H1 (cell line): Measurements from ENCODE around the gene MEIS2. TPM values are rescaled to one million over a fixed set of nuclear protein-coding genes. Genes with fewer than 3 reads are reported as not detected.

Source experiments
- CTCF ChIA-PET: fragments of 300-600 bp; sonication (Branson Sonifier 250); formaldehyde crosslinking; loops from one replicate; lab custom pipeline; 2021; ENCODE audit not compliant: partially characterized antibody; lab: Charles Lee
- POLR2A ChIA-PET: fragments of 300-600 bp; sonication (Branson Sonifier 250); formaldehyde crosslinking; loops from one replicate; lab custom pipeline; 2021; ENCODE audit warnings: inconsistent platforms; ENCODE audit not compliant: partially characterized antibody; lab: Charles Lee
- DNase-seq, 2 experiments: peaks; one replicate each; pipeline versions ENCODE4 v3.0.0 to v3.0.0-alpha.2; 2010 to 2022; ENCODE audit warnings: low spot score in 2 of 2, low read depth in 1 of 2, mixed read lengths in 1 of 2
- FAIRE-seq: peaks from 2 replicates; lab custom pipeline; 2011; peaks lifted over from hg19 to GRCh38; lab: Jason Lieb, UNC
- H2AFZ ChIP-seq: 2 replicates; pipeline ENCODE4 v1.8.1; 2012; ENCODE audit warnings: low read length, inconsistent platforms
- H2AK5ac ChIP-seq: 2 replicates; pipeline ENCODE4 v1.6.1; 2013; ENCODE audit warnings: low read depth, low read length
- H2BK120ac ChIP-seq: replicated peaks from 2 replicates; pipeline ENCODE3; 2013; ENCODE audit warnings: low read depth, low read length, inconsistent platforms
- H2BK12ac ChIP-seq: 2 replicates; pipeline ENCODE4 v1.6.1; 2013; ENCODE audit warnings: low read depth, low read length
- H2BK15ac ChIP-seq: 2 replicates; pipeline ENCODE4 v1.6.1; 2013; ENCODE audit warnings: low read length
- H2BK20ac ChIP-seq: 2 replicates; pipeline ENCODE4 v1.6.1; 2013; ENCODE audit warnings: low read length
- H2BK5ac ChIP-seq: 2 replicates; pipeline ENCODE4 v1.6.1; 2013; ENCODE audit warnings: low read depth, low read length
- H3K14ac ChIP-seq: 2 replicates; pipeline ENCODE4 v1.6.1; 2013; ENCODE audit warnings: inconsistent platforms; ENCODE audit not compliant: insufficient read length
- H3K18ac ChIP-seq: 2 replicates; pipeline ENCODE4 v1.6.1; 2013; ENCODE audit warnings: low read length; ENCODE audit errors: extremely low read depth
- H3K23ac ChIP-seq: 2 replicates; pipeline ENCODE4 v1.6.1; 2013; ENCODE audit warnings: inconsistent platforms; ENCODE audit not compliant: insufficient read length
- H3K23me2 ChIP-seq: 2 replicates; pipeline ENCODE4 v1.6.1; 2013; ENCODE audit warnings: low read depth, low read length
- H3K27ac ChIP-seq: 2 replicates; pipeline ENCODE4 v1.6.1; 2011; ENCODE audit warnings: low read depth, low read length, inconsistent platforms
- H3K27me3 ChIP-seq, 4 experiments: replicated peaks in 1 of 4; 1 replicate in 1 of 4; 2 replicates in 3 of 4; pipeline versions ENCODE4 v1.6.1 to v1.8.1; 2011 to 2013; ENCODE audit warnings: low read length in 3 of 4, mild to moderate bottlenecking in 3 of 4, inconsistent platforms in 2 of 4, mixed read lengths in 2 of 4, moderate library complexity in 1 of 4; ENCODE audit not compliant: control insufficient read depth in 3 of 4, insufficient read depth in 3 of 4; ENCODE audit errors: extremely low read depth in 1 of 4
- H3K36me3 ChIP-seq, 4 experiments: 2 replicates each; pipeline versions ENCODE4 v1.6.1 to v1.8.1; 2011 to 2013; ENCODE audit warnings: mild to moderate bottlenecking in 4 of 4, low read length in 3 of 4, moderate library complexity in 2 of 4, control low read depth in 1 of 4, inconsistent platforms in 1 of 4; ENCODE audit not compliant: insufficient read depth in 4 of 4, control insufficient read depth in 2 of 4
- H3K4ac ChIP-seq: replicated peaks from 2 replicates; pipeline ENCODE3; 2013; ENCODE audit warnings: low read length, low read depth, mixed read lengths, inconsistent platforms; ENCODE audit not compliant: insufficient read length
- H3K4me1 ChIP-seq, 4 experiments: replicated peaks in 1 of 4; 1 replicate in 1 of 4; 2 replicates in 3 of 4; pipeline versions ENCODE4 v1.6.1 to v1.8.1; 2011 to 2013; ENCODE audit warnings: low read length in 3 of 4, inconsistent platforms in 2 of 4, mixed read lengths in 1 of 4; ENCODE audit not compliant: insufficient read depth in 4 of 4, control insufficient read depth in 3 of 4
- H3K4me2 ChIP-seq, 2 experiments: 2 replicates each; pipeline versions ENCODE4 v1.6.1 to v1.8.1; 2011 to 2013; ENCODE audit warnings: low read depth in 2 of 2, low read length in 2 of 2, control low read depth in 1 of 2, inconsistent platforms in 1 of 2, mild to moderate bottlenecking in 1 of 2; ENCODE audit not compliant: insufficient read depth in 1 of 2
- H3K4me3 ChIP-seq, 4 experiments: fragments of 200-600, 300-600 bp in 1 of 4; sonication (generic), shearing (Covaris generic), sonication (Bioruptor Twin) in 1 of 4; 2 replicates each; pipeline versions ENCODE4 v1.5.1 to v1.8.1; 2011 to 2016; ENCODE audit warnings: low read length in 4 of 4, low read depth in 3 of 4, control low read depth in 2 of 4, inconsistent platforms in 2 of 4, mild to moderate bottlenecking in 2 of 4, mixed read lengths in 1 of 4, moderate library complexity in 1 of 4; ENCODE audit not compliant: insufficient read depth in 2 of 4; ENCODE audit errors: extremely low read depth in 1 of 4
- H3K56ac ChIP-seq: replicated peaks from 2 replicates; pipeline ENCODE3; 2013; ENCODE audit warnings: low read depth, mild to moderate bottlenecking, mixed read lengths, low read length, inconsistent platforms; ENCODE audit not compliant: insufficient read length
- H3K79me1 ChIP-seq: 2 replicates; pipeline ENCODE4 v1.6.1; 2013; ENCODE audit warnings: low read depth, low read length, control low read depth
- H3K79me2 ChIP-seq, 2 experiments: 2 replicates each; pipeline versions ENCODE4 v1.6.1 to v1.8.1; 2012 to 2013; ENCODE audit warnings: low read length in 2 of 2, mild to moderate bottlenecking in 2 of 2, inconsistent platforms in 1 of 2; ENCODE audit not compliant: insufficient read depth in 2 of 2, control insufficient read depth in 1 of 2
- H3K9ac ChIP-seq, 4 experiments: replicated peaks in 1 of 4; 1 replicate in 1 of 4; 2 replicates in 3 of 4; pipeline versions ENCODE4 v1.6.1 to v1.8.1; 2011 to 2013; ENCODE audit warnings: low read depth in 3 of 4, low read length in 3 of 4, control low read depth in 2 of 4, mild to moderate bottlenecking in 2 of 4, moderate library complexity in 2 of 4, inconsistent platforms in 1 of 4; ENCODE audit errors: extremely low read depth in 1 of 4
- H3K9me3 ChIP-seq, 2 experiments: 2 replicates each; pipeline versions ENCODE4 v1.6.1 to v1.8.1; 2012 to 2013; ENCODE audit warnings: mild to moderate bottlenecking in 2 of 2, moderate library complexity in 2 of 2, control low read depth in 1 of 2, inconsistent platforms in 1 of 2, low read depth in 1 of 2, low read length in 1 of 2, mixed read lengths in 1 of 2; ENCODE audit not compliant: insufficient read depth in 2 of 2
- H4K20me1 ChIP-seq, 2 experiments: replicated peaks in 1 of 2; 2 replicates each; pipeline versions ENCODE3 to v1.8.1; 2011 to 2013; ENCODE audit warnings: inconsistent platforms in 2 of 2, low read length in 2 of 2, mild to moderate bottlenecking in 1 of 2; ENCODE audit not compliant: insufficient read depth in 2 of 2, control insufficient read depth in 1 of 2
- H4K5ac ChIP-seq: 2 replicates; pipeline ENCODE4 v1.6.1; 2013; ENCODE audit warnings: low read length, low read depth, mixed read lengths, inconsistent platforms; ENCODE audit not compliant: insufficient read length
- H4K8ac ChIP-seq: 2 replicates; pipeline ENCODE4 v1.8.0; 2013; ENCODE audit warnings: mild to moderate bottlenecking, moderate library complexity, low read length, inconsistent platforms; ENCODE audit not compliant: insufficient read depth; ENCODE audit errors: extremely low read depth
- H4K91ac ChIP-seq: replicated peaks from 2 replicates; pipeline ENCODE3; 2013; ENCODE audit warnings: low read length, mixed read lengths, inconsistent platforms; ENCODE audit not compliant: insufficient read length
- BACH1 ChIP-seq: IDR thresholded peaks from 2 replicates; pipeline ENCODE4 v1.6.1; 2012; ENCODE audit warnings: low read length, improper control_type of control experiment
- CBX8 ChIP-seq: fragments of 300-800, 300-1000 bp; sonication (generic); IDR thresholded peaks from 2 replicates; pipeline ENCODE4 v1.7.1; 2016; ENCODE audit warnings: low read depth, low read length, borderline replicate concordance
- CREB1 ChIP-seq: IDR thresholded peaks from 2 replicates; pipeline ENCODE4 v1.6.1; 2012; ENCODE audit warnings: inconsistent platforms
- CTBP2 ChIP-seq: IDR thresholded peaks from 2 replicates; pipeline ENCODE4 v1.7.0; 2011; ENCODE audit warnings: borderline replicate concordance, mild to moderate bottlenecking, moderate library complexity, mixed read lengths, low read length; ENCODE audit not compliant: insufficient read depth, insufficient read length
- JUND ChIP-seq: IDR thresholded peaks from 2 replicates; pipeline ENCODE4 v1.6.1; 2011; ENCODE audit warnings: mild to moderate bottlenecking, improper control_type of control experiment, low read length
- KDM5A ChIP-seq: fragments of 200-600 bp; IDR thresholded peaks from 2 replicates; pipeline ENCODE4 v1.7.1; 2012; ENCODE audit warnings: mild to moderate bottlenecking, low read length, inconsistent platforms, mixed read lengths
- NRF1 ChIP-seq: IDR thresholded peaks from 2 replicates; pipeline ENCODE4 v1.6.1; 2011; ENCODE audit warnings: mild to moderate bottlenecking, low read depth, low read length, improper control_type of control experiment
- PHF8 ChIP-seq: fragments of 200-600 bp; sonication (generic); conservative IDR thresholded peaks from 2 replicates; pipeline ENCODE4 v1.7.1; 2012; ENCODE audit warnings: low read depth, mild to moderate bottlenecking, inconsistent platforms, low read length, moderate library complexity
- RNF2 ChIP-seq: fragments of 200-900, 300-1000 bp; sonication (generic); IDR thresholded peaks from 2 replicates; pipeline ENCODE4 v1.7.1; 2016; ENCODE audit warnings: borderline replicate concordance, low read depth, mild to moderate bottlenecking, antibody characterized with exemption, low read length; ENCODE audit not compliant: poor library complexity, severe bottlenecking; ENCODE audit errors: missing control alignments
- TAF7 ChIP-seq: optimal IDR thresholded peaks from 2 replicates; pipeline ENCODE3; 2011; ENCODE audit warnings: low read depth, mild to moderate bottlenecking, inconsistent platforms, low read length, moderate library complexity, borderline replicate concordance
- TEAD4 ChIP-seq: IDR thresholded peaks from 2 replicates; pipeline ENCODE4 v1.6.1; 2012; ENCODE audit warnings: low read depth, low read length, inconsistent platforms, mixed read lengths
- USF2 ChIP-seq: IDR thresholded peaks from 2 replicates; pipeline ENCODE4 v1.6.1; 2011; ENCODE audit warnings: low read length, improper control_type of control experiment
- WGBS, 2 experiments: shearing (Covaris generic) in 1 of 2; methylation state at CpG; one replicate each; pipeline versions ENCODE4 v1.1.6 to v1.1.7; 2013 to 2015; ENCODE audit warnings: low lambda C conversion rate in 2 of 2, mixed read lengths in 2 of 2, inconsistent platforms in 1 of 2, low coverage in 1 of 2, missing lambda C conversion rate in 1 of 2; ENCODE audit not compliant: insufficient replicate concordance in 2 of 2, insufficient coverage in 1 of 2, insufficient read length in 1 of 2; ENCODE audit errors: extremely low coverage in 1 of 2, missing lambda C conversion rate in 1 of 2; 5-methylcytosine and 5-hydroxymethylcytosine counted together
- polyA plus RNA-seq, 7 experiments: library from polyadenylated mRNA; depleted of rRNA in 3 of 7; stranded (reverse) in 5 of 7; unstranded in 2 of 7; fragments of >200 nt in 5 of 7; fragments of 200-250 nt in 2 of 7; gene quantifications; 1 replicate in 5 of 7; 2 replicates in 1 of 7; 4 replicates in 1 of 7; pipeline versions ENCODE4 v1.2.1 to v1.2.3, GENCODE V29; 2011 to 2013; ENCODE audit warnings: missing spikeins in 2 of 7, mixed read lengths in 2 of 7
- total RNA-seq: library from RNA; stranded (reverse); fragmentation: NEBNext Ultra II Directional; extraction: Animal tissue kit (Norgen Biotek cat#: 25700); gene quantifications from 2 replicates; pipeline ENCODE4 v1.2.1, GENCODE V29; 2021

The MEIS2 gene
- total and polyA plus RNA-seq, 2 of the 8 experiments (the other 6 are each of a cell fraction or from before 2014, with no cell fraction given): 0.22 to 1.2 TPM

DNA sequence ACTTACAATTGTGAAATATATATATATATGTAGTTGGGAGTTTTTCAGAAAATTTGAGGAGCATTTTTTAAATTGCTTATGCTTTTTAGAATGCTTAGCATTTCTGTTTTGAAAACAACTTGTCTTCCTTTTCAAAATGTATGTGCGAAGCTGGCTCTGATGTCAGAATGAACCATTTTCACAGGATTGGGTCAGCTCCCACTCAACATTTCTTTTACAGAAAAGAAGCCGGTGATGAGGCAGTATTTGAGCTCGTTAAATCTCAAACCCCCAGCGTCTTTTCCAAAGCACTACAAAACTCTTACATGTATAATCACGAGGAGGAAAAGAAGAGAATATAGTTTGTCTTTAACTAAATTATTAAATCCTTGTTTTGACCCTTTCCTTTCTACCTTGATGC, 225.4 kb downstream of the MEIS2 start:
- no peak overlapping the region for H3K56ac ChIP-seq
- no peak overlapping the region for H2BK12ac ChIP-seq
- peaks cover 9% of the 10 kb centered on the region for H3K23me2 ChIP-seq
- H4K91ac ChIP-seq: no peak overlapping the region
- no peak overlapping the region for H3K9ac ChIP-seq
- POLR2A ChIA-PET: no interaction called here
- no peaks in the 10 kb centered on the region for H3K36me3 ChIP-seq
- FAIRE-seq (no peak), DNase-seq (no peak)
- H2BK15ac ChIP-seq: no peak overlapping the region
- 82% methylated on average over 5 of the region's 5 CpGs; no CpG with 5 or more reads in 1 of the 2 experiments for WGBS, 2 experiments
- H4K20me1 ChIP-seq: peaks cover 0 to 4% of the 10 kb centered on the region in 2 experiments
- H2AFZ ChIP-seq: no peak overlapping the region
- CTCF ChIA-PET: interaction anchor here (0.6 to 2.2 kb wide), 4 partner anchors 67 to 305 kb away, joined by 3 to 4 read pairs (median 4); no protein-coding TSS in a partner anchor
- no peak overlapping the region for H3K4me3 ChIP-seq
- no peak overlapping the region for H3K18ac ChIP-seq
- no peaks in the 10 kb centered on the region for H3K79me2 ChIP-seq
- no peak overlapping the region for H2AK5ac ChIP-seq
- H3K79me1 ChIP-seq: no peaks in the 10 kb centered on the region
- H3K4ac ChIP-seq: no peak overlapping the region
- no peak overlapping the region for H3K23ac ChIP-seq
- no peak overlapping the region for H4K8ac ChIP-seq
- peaks cover 11 to 31% (median 25%) of the 10 kb centered on the region in 4 experiments for H3K27me3 ChIP-seq
- no peak overlapping the region for H2BK5ac ChIP-seq
- H3K4me2 ChIP-seq: no peak overlapping the region
- no peak overlapping the region for H3K27ac ChIP-seq
- H3K9me3 ChIP-seq: no peaks in the 10 kb centered on the region
- H3K14ac ChIP-seq: no peak overlapping the region
- H2BK20ac ChIP-seq: no peak overlapping the region
- no peak overlapping the region for H2BK120ac ChIP-seq
- no peak overlapping the region for H4K5ac ChIP-seq
- peaks cover 8 to 23% (median 12%) of the 10 kb centered on the region in 4 experiments for H3K4me1 ChIP-seq
- TF ChIP-seq CTBP2 (no peak), BACH1 (no peak), JUND (no peak), TEAD4 (no peak), KDM5A (no peak), TAF7 (no peak), CREB1 (no peak), PHF8 (no peak), CBX8 (no peak), USF2 (no peak), RNF2 (no peak), NRF1 (no peak)
